HTR-8/SVneo (cell line): ENCODE results near the gene NOX1.
"Not testable (repeated sequence)": the region's sequence is repeated elsewhere in the genome, so short reads cannot be mapped to it uniquely, and the experiment has no call there.

Source experiments
- DNase-seq: peaks from one replicate; pipeline ENCODE4 v3.0.0; 2011; ENCODE audit warnings: low spot score, mixed read lengths; ENCODE audit not compliant: insufficient read length
- FAIRE-seq: peaks from 2 replicates; lab custom pipeline; 2011; peaks lifted over from hg19 to GRCh38; lab: Jason Lieb, UNC

NOX1 gene

DNA sequence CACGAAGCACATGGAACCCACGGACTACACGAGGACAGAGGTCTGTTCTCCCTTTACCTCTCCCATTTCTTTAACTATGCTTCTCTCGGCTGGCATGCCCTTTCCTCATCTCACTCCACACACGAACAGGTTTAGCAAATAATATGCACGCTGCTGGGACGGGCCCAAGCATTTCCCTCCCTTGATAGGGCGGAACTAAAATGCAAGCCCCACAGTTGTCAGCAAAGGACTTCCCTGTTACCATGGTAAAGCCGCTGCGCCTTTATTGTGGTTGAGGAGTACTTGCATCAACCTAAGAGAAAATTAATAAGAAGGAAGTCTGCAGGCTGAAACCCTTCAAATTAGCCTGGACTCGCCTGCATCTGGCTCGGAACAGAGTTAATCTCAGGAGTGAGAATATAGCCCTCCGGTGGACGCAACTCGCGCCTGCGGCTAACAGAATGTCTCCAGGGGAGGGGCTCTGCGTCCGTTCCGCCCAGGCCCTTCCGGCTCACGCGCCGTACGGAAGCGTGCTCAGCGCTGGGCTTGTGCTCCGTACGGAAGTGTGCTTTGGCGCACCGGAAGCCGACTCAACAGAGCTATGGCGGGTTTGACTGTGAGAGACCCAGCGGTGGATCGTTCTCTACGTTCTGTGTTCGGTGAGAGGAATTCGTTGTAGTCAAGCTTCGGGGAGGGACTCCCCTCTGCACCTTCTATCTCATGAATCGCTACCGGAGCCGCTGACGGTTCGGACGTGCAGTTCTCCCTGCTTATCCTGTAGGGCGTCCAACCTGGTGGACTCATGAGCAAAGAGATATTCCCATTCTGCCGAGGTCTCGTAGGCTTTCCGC, 54.1 kb downstream of the NOX1 start, which contains the start of gene CSTF2:
TSS of gene CSTF2 (plus strand) at position 555 of the 830 bp plus-strand sequence. CDS start at position 581, 26 bp downstream.
- FAIRE-seq, result no peak
- DNase-seq, result peak; percentile 32

DNA sequence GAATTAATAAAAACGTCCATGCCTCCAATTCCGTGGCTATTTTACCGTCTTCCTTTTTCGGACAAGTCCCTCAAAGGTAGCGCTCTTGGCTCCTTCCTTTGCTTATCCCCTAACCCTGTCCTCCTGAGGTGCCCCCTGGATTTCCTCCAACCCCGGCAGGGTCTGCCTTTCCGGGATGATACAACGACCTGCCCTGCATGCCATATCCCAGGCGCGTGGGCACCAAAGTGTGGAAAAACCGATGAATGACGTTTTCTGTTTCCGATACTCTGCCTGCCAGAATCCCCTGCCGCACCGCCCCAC, 54.7 kb downstream of the NOX1 start:
- no peak for DNase-seq
- no peak for FAIRE-seq

DNA sequence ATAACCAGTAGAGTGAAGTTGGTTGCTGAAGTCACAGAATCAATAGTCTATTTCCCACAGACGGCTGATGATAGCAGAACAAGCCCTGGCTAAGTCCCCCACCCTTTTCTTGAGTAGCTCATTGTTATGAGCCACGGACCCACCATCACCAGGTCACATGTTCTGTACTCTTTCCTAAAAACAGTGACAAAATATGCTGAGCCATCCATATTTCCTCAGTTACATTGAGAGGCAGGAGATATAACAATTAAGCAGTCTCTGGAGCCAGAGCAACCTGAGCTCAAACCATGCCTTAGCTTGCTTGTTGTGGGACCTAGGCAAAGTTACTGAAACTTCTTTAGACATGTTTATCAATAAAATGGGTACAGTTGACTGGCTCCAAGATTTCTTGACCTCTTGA, 56.8 kb downstream of the NOX1 start:
- FAIRE-seq, result no peak
- no peak for DNase-seq

DNA sequence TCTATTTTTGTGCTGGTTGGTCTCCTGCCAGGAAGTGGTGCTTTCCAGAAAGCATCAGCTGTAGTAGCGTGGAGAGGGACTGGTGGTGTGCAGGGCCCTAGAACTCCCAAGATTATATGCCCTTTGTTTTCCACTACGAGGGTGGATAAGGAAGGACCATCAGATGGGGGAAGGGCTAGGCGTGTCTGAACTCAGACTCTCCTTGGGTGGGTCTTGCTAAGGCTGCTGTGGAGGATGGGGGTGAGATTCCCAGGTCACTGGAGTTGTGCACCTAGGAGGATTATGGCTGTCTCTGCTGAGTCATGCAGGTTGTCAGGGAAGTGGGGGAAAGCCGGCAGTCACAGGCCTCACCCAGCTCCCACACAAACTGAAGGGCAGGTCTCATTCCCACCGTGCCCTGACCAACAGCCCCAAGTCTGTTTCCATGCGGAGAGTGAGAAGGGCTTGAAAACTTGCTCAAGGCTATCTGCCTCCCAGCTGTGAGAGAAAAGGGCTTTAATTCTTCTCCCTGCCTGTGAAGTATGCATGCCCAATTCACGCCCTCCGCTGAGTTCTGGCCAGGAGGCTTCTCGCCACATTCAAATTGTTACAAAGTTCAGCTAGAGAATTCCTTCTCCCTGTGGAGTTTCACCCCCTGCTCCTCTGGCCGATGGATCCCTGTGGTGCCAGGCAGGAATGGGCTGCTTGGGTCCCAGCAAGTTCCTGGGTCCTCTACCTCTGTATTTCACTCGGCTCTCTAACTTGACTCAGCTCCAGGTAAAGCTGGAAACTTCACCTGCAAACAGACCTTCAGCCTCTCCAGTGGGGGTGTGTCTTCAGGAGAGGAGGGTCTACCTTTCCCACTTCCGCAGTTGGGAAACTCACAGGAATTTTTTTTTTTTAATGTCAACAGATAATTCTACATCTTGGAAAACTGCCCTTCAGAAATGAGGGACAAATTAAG, 61.7 kb downstream of the NOX1 start:
- FAIRE-seq, result no peak

DNA sequence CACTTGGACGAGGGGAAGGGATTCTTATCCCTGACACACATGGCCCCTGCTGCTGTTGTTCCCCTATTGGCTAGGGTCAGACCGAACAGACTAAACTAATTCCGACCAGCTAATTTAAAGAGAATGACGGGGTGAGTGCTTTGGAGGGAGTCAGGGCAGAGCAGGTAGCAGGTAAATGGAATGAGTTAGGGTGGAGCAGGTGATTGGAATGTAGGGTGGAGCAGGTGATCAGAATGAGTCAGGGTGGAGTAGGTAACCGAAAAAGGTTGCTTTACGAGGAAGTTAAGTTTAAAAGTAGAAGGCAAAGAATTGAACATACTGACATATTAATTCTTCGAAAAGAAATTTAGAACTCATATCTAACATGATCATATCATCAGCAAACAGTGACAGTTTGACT, 65.9 kb downstream of the NOX1 start:
- DNase-seq, FAIRE-seq: not testable (repeated sequence)

More for the DNA sequence above, 61.7 kb downstream of the NOX1 start:
- DNase-seq, result no peak

DNA sequence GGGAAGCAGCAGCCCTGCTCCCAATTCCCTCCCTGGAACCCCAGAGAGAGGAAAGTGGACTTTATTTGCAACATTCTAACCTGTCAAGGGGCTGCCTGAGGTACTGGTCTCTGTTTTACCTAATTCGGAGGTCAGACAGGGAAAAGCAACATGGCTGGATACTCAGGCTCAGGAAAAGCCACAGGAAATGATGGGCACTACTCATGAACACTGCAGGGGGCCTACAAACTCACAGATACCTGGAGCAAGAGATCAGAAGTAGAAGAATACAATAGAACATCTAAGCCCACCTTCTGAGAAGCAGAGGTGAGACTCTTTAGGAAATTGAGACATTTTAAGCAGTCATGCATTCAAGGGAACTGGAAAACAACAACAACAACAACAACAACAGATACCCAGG, 69.4 kb downstream of the NOX1 start:
- FAIRE-seq (no peak), DNase-seq (no peak)

DNA sequence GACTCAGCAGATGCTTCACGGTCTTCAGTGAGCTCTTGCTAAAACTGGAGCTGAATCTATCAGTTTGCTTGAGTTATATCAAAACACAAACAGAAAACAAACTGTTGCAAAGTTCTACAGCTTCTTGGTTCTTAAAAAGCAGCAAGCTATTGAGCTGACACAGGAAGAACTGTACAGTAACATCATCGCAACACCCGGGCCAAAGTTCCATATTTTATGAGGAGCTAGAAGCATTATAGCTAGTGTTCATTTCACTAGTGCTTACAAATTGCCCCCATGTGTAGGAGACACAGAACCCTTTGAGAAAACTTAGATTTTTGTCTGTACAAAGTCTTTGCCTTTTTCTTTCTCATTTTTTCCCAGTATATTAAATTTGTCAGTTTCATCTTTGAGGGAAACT, 71.3 kb downstream of the NOX1 start:
- DNase-seq, result no peak
- no peak for FAIRE-seq

DNA sequence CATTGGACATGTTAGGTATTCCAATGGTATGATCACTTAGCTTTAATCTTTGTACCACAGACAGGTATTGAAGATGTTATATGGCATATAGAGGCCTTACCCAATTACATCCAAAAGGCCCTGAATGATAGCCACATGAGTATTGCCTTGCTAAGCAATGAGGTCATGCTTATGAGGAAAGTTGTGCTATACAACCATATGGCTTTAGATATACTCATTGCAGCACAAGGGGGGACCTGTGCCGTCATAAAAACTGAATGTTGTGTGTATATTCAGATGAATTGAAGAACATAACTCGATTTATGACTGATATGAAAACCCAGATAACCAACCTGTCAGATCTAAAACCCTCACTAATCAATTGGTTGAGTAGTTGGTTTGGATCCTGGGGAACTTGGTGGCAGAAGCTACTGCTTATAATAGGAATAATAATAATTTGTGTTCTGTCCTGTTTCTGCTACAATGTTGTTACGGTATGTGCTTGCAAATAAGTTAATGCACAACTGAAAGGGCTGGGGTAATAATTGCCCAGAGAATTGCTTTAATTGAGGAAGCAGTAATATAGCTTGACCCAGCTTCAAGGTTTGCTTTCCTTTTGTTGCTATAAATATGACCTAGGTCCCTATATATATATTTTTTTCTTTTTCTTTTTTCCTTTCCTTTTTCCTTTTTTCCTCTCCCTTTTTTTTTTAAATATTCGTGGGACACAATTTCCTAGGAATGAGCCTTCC, 75.5 kb downstream of the NOX1 start:
- FAIRE-seq (no peak), DNase-seq (no peak)

DNA sequence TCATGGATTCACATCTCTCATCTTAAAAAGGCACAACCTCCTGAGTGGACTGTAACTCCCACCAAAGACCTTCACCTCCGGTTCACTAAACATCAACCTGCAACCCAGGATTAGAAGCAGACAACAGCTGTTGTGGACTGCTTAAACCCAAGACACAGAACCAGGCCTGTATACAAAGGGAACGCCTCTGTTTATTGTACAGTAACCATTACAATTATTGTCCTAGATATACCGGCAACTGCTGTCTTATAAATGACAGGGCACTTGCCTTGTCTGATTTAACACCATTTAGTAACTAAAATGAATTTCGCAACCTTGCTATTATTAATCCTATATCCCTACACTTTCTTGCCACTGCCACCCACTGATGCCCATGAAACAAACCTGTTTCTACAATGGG, 76.8 kb downstream of the NOX1 start:
- no peak for DNase-seq
- FAIRE-seq, result no peak

DNA sequence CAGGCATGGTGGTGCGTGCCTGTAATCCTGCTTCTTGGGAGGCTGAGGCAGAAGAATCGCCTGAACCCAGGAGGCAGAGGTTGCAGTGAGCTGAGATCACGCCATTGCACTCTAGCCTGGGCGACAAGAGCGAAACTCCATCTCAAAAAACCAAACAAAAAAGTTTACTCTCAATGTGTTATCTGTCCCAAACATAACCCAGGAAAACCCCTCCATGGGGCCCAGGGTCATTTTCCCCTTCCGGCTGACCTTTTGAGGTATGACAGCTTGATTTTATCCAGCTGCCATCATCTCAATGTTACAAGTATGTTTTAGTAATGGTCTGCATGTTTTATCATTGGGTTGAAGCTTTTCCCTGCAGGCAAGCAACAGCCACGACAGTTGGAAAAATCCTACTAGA, 77.8 kb downstream of the NOX1 start:
- not testable (repeated sequence) for FAIRE-seq, DNase-seq
